HEK293 (cell line): Measurements from ENCODE around the gene SRRM2.

Experiments
- EGR2 ChIP-seq: fragments of 450-650 bp; formaldehyde crosslinking; IDR thresholded peaks from 2 replicates; pipeline ENCODE4 v1.5.1; 2016; ENCODE audit warnings: low read depth, missing biosample characterization, missing genetic modification characterization
- FEZF1 ChIP-seq: fragments of 450-650 bp; formaldehyde crosslinking; IDR thresholded peaks from 2 replicates; pipeline ENCODE4 v1.5.1; 2016; ENCODE audit warnings: missing biosample characterization, missing genetic modification characterization
- GLI2 ChIP-seq: fragments of 450-650 bp; formaldehyde crosslinking; IDR thresholded peaks from 2 replicates; pipeline ENCODE4; 2017; ENCODE audit warnings: missing biosample characterization, missing genetic modification characterization, low read depth, borderline replicate concordance
- GLI4 ChIP-seq: fragments of 450-650 bp; formaldehyde crosslinking; IDR thresholded peaks from 2 replicates; pipeline ENCODE4 v1.5.1; 2016; ENCODE audit warnings: missing biosample characterization, missing genetic modification characterization
- GLIS2 ChIP-seq: fragments of 450-650 bp; formaldehyde crosslinking; IDR thresholded peaks from 2 replicates; pipeline ENCODE4 v1.5.1; 2016; ENCODE audit warnings: missing biosample characterization, missing genetic modification characterization
- HOXD13 ChIP-seq: sonication (generic); formaldehyde crosslinking; IDR thresholded peaks from 2 replicates; pipeline ENCODE4 v1.8.0; 2022; ENCODE audit warnings: missing genetic modification reagents, borderline replicate concordance
- KLF16 ChIP-seq: fragments of 450-650 bp; formaldehyde crosslinking; IDR thresholded peaks from 2 replicates; pipeline ENCODE4 v1.5.1; 2017; ENCODE audit warnings: missing biosample characterization, missing genetic modification characterization
- KLF7 ChIP-seq: fragments of 450-650 bp; formaldehyde crosslinking; IDR thresholded peaks from 2 replicates; pipeline ENCODE4 v1.5.1; 2016; ENCODE audit warnings: missing biosample characterization, missing genetic modification characterization, borderline replicate concordance
- KLF8 ChIP-seq: fragments of 450-650 bp; formaldehyde crosslinking; IDR thresholded peaks from 2 replicates; pipeline ENCODE4 v1.5.1; 2016; ENCODE audit warnings: missing biosample characterization, missing genetic modification characterization
- MZF1 ChIP-seq: fragments of 450-650 bp; formaldehyde crosslinking; IDR thresholded peaks from 2 replicates; pipeline ENCODE4 v1.5.1; 2017; ENCODE audit warnings: missing biosample characterization, missing genetic modification characterization, borderline replicate concordance
- SCRT2 ChIP-seq: fragments of 450-650 bp; formaldehyde crosslinking; IDR thresholded peaks from 2 replicates; pipeline ENCODE4 v1.5.1; 2016; ENCODE audit warnings: missing biosample characterization, missing genetic modification characterization
- SP7 ChIP-seq: fragments of 450-650 bp; formaldehyde crosslinking; IDR thresholded peaks from 2 replicates; pipeline ENCODE4 v1.5.1; 2016; ENCODE audit warnings: missing biosample characterization, missing genetic modification characterization
- TRIM28 ChIP-seq: IDR thresholded peaks from 2 replicates; pipeline ENCODE4 v1.6.1; 2011; ENCODE audit warnings: low read length, control low read depth, borderline replicate concordance
- WT1 ChIP-seq: fragments of 450-650 bp; formaldehyde crosslinking; IDR thresholded peaks from 2 replicates; pipeline ENCODE4 v1.5.1; 2016; ENCODE audit warnings: missing biosample characterization, missing genetic modification characterization
- ZBTB1 ChIP-seq: fragments of 450-650 bp; formaldehyde crosslinking; IDR thresholded peaks from 2 replicates; pipeline ENCODE4 v1.5.1; 2016; ENCODE audit warnings: missing biosample characterization, missing genetic modification characterization
- ZBTB7A ChIP-seq: fragments of 450-650 bp; formaldehyde crosslinking; IDR thresholded peaks from 2 replicates; pipeline ENCODE4 v1.5.1; 2016; ENCODE audit warnings: low read depth, missing biosample characterization, missing genetic modification characterization
- ZNF112 ChIP-seq: fragments of 450-650 bp; formaldehyde crosslinking; IDR thresholded peaks from 2 replicates; pipeline ENCODE4 v1.5.0; 2017; ENCODE audit warnings: missing biosample characterization, missing genetic modification characterization
- ZNF133 ChIP-seq: fragments of 450-650 bp; formaldehyde crosslinking; IDR thresholded peaks from 2 replicates; pipeline ENCODE4 v1.5.1; 2016; ENCODE audit warnings: missing biosample characterization, missing genetic modification characterization
- ZNF16 ChIP-seq: fragments of 450-650 bp; formaldehyde crosslinking; IDR thresholded peaks from 2 replicates; pipeline ENCODE4 v1.5.1; 2016; ENCODE audit warnings: low read depth, missing biosample characterization, missing genetic modification characterization
- ZNF239 ChIP-seq: fragments of 450-650 bp; formaldehyde crosslinking; IDR thresholded peaks from 2 replicates; pipeline ENCODE4 v1.5.1; 2016; ENCODE audit warnings: missing biosample characterization, missing genetic modification characterization
- ZNF274 ChIP-seq, 2 experiments: fragments of 200-500 bp in 1 of 2; fragments of 450-650 bp in 1 of 2; sonication (Bioruptor generic) in 1 of 2; formaldehyde crosslinking in 1 of 2; IDR thresholded peaks; 2 replicates each; pipeline versions ENCODE4 v1.5.1 to v1.6.1; 2014 to 2016; ENCODE audit warnings: borderline replicate concordance in 1 of 2, inconsistent platforms in 1 of 2, low read length in 1 of 2, missing biosample characterization in 1 of 2, missing genetic modification characterization in 1 of 2
- ZNF280C ChIP-seq: fragments of 450-650 bp; formaldehyde crosslinking; IDR thresholded peaks from 2 replicates; pipeline ENCODE4 v1.5.1; 2016; ENCODE audit warnings: missing biosample characterization, missing genetic modification characterization
- ZNF302 ChIP-seq: fragments of 450-650 bp; formaldehyde crosslinking; IDR thresholded peaks from 2 replicates; pipeline ENCODE4 v1.5.1; 2016; ENCODE audit warnings: missing biosample characterization, missing genetic modification characterization, low read depth
- ZNF311 ChIP-seq: fragments of 450-650 bp; formaldehyde crosslinking; IDR thresholded peaks from 2 replicates; pipeline ENCODE4 v1.5.1; 2017; ENCODE audit warnings: missing biosample characterization, missing genetic modification characterization, borderline replicate concordance
- ZNF354C ChIP-seq: fragments of 450-650 bp; formaldehyde crosslinking; IDR thresholded peaks from 2 replicates; pipeline ENCODE4 v1.5.1; 2016; ENCODE audit warnings: missing biosample characterization, missing genetic modification characterization, low read depth, borderline replicate concordance
- ZNF366 ChIP-seq: fragments of 450-650 bp; formaldehyde crosslinking; conservative IDR thresholded peaks from 2 replicates; pipeline ENCODE4 v1.5.1; 2016; ENCODE audit warnings: missing biosample characterization, missing genetic modification characterization
- ZNF518A ChIP-seq: fragments of 450-650 bp; formaldehyde crosslinking; conservative IDR thresholded peaks from 2 replicates; pipeline ENCODE4 v1.5.1; 2016; ENCODE audit warnings: low read depth, missing biosample characterization, missing genetic modification characterization
- ZNF585B ChIP-seq: fragments of 450-650 bp; formaldehyde crosslinking; IDR thresholded peaks from 2 replicates; pipeline ENCODE4 v1.5.1; 2016; ENCODE audit warnings: missing biosample characterization, missing genetic modification characterization
- ZNF600 ChIP-seq: fragments of 450-650 bp; formaldehyde crosslinking; IDR thresholded peaks from 2 replicates; pipeline ENCODE4 v1.5.1; 2016; ENCODE audit warnings: missing biosample characterization, missing genetic modification characterization
- ZNF610 ChIP-seq: fragments of 450-650 bp; formaldehyde crosslinking; IDR thresholded peaks from 2 replicates; pipeline ENCODE4 v1.5.1; 2016; ENCODE audit warnings: missing biosample characterization, missing genetic modification characterization, borderline replicate concordance
- ZNF701 ChIP-seq: fragments of 450-650 bp; formaldehyde crosslinking; IDR thresholded peaks from 2 replicates; pipeline ENCODE4 v1.5.1; 2016; ENCODE audit warnings: missing biosample characterization, missing genetic modification characterization
- ZNF747 ChIP-seq: fragments of 450-650 bp; formaldehyde crosslinking; IDR thresholded peaks from 2 replicates; pipeline ENCODE4 v1.5.1; 2016; ENCODE audit warnings: missing biosample characterization, missing genetic modification characterization
- ZNF791 ChIP-seq: fragments of 450-650 bp; formaldehyde crosslinking; IDR thresholded peaks from 2 replicates; pipeline ENCODE4 v1.5.1; 2016; ENCODE audit warnings: missing biosample characterization, missing genetic modification characterization
- TF ChIP-seq, protein P1 (sequence below): fragments of 450-650 bp; formaldehyde crosslinking; IDR thresholded peaks from 2 replicates; pipeline ENCODE4 v1.5.1; 2016; ENCODE audit warnings: missing biosample characterization, missing genetic modification characterization

SRRM2 gene

GRCh38 chr16:2710711-2711231, 41.7 kb upstream of the SRRM2 start (continued):
- TF ChIP-seq SCRT2, result peak; percentile 62; the same call in 1 of the 2 replicates
- no peak for TF ChIP-seq ZBTB1 (tag by site-specific recombination)
- no peak for TF ChIP-seq ZNF280C (tag by site-specific recombination)
- TF ChIP-seq ZNF585B, result no peak
- TF ChIP-seq ZNF701 (tag by site-specific recombination), result no peak
- peak; percentile 52; the same call in 1 of the 2 replicates for TF ChIP-seq ZNF600 (tag by site-specific recombination)
- TF ChIP-seq ZNF354C (tag by site-specific recombination), result no peak
- TF ChIP-seq SP7, result no peak
- TF ChIP-seq ZNF239 (tag by site-specific recombination), result no peak
- TF ChIP-seq, protein P1, sequence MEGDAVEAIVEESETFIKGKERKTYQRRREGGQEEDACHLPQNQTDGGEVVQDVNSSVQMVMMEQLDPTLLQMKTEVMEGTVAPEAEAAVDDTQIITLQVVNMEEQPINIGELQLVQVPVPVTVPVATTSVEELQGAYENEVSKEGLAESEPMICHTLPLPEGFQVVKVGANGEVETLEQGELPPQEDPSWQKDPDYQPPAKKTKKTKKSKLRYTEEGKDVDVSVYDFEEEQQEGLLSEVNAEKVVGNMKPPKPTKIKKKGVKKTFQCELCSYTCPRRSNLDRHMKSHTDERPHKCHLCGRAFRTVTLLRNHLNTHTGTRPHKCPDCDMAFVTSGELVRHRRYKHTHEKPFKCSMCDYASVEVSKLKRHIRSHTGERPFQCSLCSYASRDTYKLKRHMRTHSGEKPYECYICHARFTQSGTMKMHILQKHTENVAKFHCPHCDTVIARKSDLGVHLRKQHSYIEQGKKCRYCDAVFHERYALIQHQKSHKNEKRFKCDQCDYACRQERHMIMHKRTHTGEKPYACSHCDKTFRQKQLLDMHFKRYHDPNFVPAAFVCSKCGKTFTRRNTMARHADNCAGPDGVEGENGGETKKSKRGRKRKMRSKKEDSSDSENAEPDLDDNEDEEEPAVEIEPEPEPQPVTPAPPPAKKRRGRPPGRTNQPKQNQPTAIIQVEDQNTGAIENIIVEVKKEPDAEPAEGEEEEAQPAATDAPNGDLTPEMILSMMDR (tag by site-specific recombination), result no peak
- TF ChIP-seq ZNF112 (tag by site-specific recombination), result no peak
- TF ChIP-seq ZNF610, result no peak
- no peak for TF ChIP-seq ZNF302
- no peak; the same call in 1 of the 2 replicates for TF ChIP-seq KLF8
- TF ChIP-seq ZNF518A (tag by site-specific recombination), result no peak
- 0 out of 2 replicates have a peak, but pooled peaks have one; percentile 59 for TF ChIP-seq ZBTB7A (tag by site-specific recombination)
- no peak for TF ChIP-seq ZNF791 (tag by site-specific recombination)
- no peak for TF ChIP-seq GLIS2 (tag by site-specific recombination)
- TF ChIP-seq MZF1 (tag by site-specific recombination), result no peak
- TF ChIP-seq EGR2, result peak; percentile 37; the same call in 1 of the 2 replicates
- TF ChIP-seq GLI4 (tag by site-specific recombination), result no peak
- TF ChIP-seq ZNF133 (tag by site-specific recombination), result no peak
- no peak for TF ChIP-seq FEZF1 (tag by site-specific recombination)
- TF ChIP-seq ZNF16 (tag by site-specific recombination), result no peak
- no peak for TF ChIP-seq KLF7 (tag by site-specific recombination)
- no peak for TF ChIP-seq GLI2 (tag by site-specific recombination)
- TF ChIP-seq ZNF274 (IDR thresholded peaks at IDR 0.05; ENCODE audit: low read length), result no peak
- no peak for TF ChIP-seq ZNF274 (tag by site-specific recombination; IDR thresholded peaks at IDR 0.05; ENCODE audit: borderline replicate concordance)
- no peak for TF ChIP-seq ZNF747 (tag by site-specific recombination)
- TF ChIP-seq KLF16, result no peak
- TF ChIP-seq HOXD13, result no peak
- no peak for TF ChIP-seq TRIM28
- 0 out of 2 replicates have a peak, but pooled peaks have one; percentile 50 for TF ChIP-seq ZNF311
- TF ChIP-seq ZNF366 (tag by site-specific recombination), result no peak
- TF ChIP-seq WT1 (tag by site-specific recombination), result no peak
